ENCODE data around the gene ANKFN1. TPM values are rescaled to one million over a fixed set of nuclear protein-coding genes. Genes with fewer than 3 reads are reported as not detected.
A peak's percentile ranks its signal among the peaks of the same experiment; 100 is the strongest.
"Not testable (repeated sequence)": the region's sequence is repeated elsewhere in the genome, so short reads cannot be mapped to it uniquely, and the experiment has no call there.

The ANKFN1 gene
- total RNA-seq, 2 experiments from 2014 or later: not detected

DNA sequence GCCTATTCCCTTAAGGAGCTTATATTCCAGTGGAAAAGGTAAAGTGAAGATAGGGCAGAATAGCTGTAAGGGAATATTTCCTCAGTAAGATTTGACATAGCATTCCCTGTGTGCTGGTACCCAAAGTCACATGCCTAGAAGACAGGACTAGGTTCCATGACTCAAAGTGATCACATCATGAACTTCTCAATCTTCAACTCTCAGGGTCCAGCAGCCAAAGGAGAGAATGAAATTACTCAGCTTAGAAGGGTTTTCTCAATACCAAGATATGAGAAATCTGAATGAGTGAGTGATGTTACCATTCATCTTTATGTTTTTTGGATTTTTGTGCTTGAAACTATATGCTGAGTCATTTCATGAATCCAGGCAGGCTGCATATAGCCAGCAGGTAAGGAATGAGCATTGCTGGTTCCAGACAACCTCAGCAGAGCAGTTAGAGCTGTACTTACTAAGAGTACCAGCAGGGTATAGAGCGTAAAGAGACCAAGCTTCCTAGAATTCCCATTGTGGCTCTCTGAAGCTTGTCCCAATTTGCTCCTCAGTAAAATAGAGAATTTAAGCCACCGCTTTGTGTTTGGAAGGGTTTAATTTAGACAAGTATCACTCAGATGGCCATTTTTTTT, 91.1 kb downstream of the ANKFN1 start:
- no peaks in the 10 kb centered on the region for H3K36me3 Mint-ChIP-seq
- peaks cover 25% of the 10 kb centered on the region for H3K27me3 Mint-ChIP-seq
- DNase-seq (no peak), ATAC-seq (ENCODE audit: low read depth) (no peak)
- no peaks in the 10 kb centered on the region for H3K9me3 Mint-ChIP-seq
- no peak overlapping the region for H3K27ac Mint-ChIP-seq
- POLR2A ChIA-PET: no interaction called here
- no peaks in the 10 kb centered on the region for H3K4me1 Mint-ChIP-seq
- no peak overlapping the region for H3K4me3 Mint-ChIP-seq

DNA sequence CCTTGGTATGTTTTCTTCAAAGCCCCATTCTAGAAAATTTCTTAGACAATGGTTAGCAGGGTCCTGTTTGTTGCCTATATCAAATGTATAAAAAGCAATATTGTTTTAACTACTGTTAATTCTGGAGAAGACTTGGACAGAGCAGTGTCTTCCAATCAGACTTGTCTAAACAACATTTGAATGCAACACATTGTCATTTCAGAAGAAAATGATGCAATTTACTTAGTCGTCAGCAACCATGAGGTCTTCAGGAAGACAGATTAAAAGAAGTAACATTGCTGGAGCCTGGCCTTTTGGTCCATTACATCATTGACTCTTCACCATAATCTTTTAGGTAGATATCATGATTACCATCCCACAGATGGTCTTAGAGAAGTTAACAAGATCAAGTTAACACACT, 94.5 kb downstream of the ANKFN1 start:
- H3K27ac Mint-ChIP-seq: no peak overlapping the region
- no peak for ATAC-seq (ENCODE audit: low read depth)
- H3K4me3 Mint-ChIP-seq: no peak overlapping the region
- H3K27me3 Mint-ChIP-seq: peaks cover 25% of the 10 kb centered on the region
- DNase-seq: no peak
- H3K4me1 Mint-ChIP-seq: no peaks in the 10 kb centered on the region
- no peaks in the 10 kb centered on the region for H3K36me3 Mint-ChIP-seq
- H3K9me3 Mint-ChIP-seq: no peaks in the 10 kb centered on the region
- POLR2A ChIA-PET: no interaction called here

DNA sequence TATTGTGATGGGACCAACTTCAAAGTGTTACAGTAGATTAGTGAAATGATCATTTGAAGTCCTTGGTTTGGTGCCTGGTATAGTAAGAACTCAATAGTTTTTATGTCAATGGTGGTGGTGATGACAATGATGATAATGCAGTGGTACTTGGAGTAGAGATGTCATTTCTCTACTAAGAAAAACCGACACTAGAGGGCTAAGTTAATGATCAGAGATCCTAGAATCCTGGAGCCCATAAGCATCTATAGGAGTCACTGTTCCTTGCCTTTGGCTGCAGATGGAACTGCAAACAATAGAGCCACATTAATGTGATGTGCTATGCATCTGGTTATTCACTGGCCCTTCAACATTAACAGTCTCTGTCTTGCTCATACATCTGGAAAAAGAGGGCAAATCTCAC, 103.8 kb downstream of the ANKFN1 start:
- Mint-ChIP-seq H3K36me3 (no peaks in the 10 kb centered on the region), H3K9me3 (no peaks in the 10 kb centered on the region), H3K4me3 (no peak overlapping the region), H3K27me3 (peaks cover 4% of the 10 kb centered on the region), H3K27ac (no peak overlapping the region), H3K4me1 (no peaks in the 10 kb centered on the region)
- ATAC-seq (ENCODE audit: low read depth): no peak
- DNase-seq: no peak
- POLR2A ChIA-PET: no interaction called here

DNA sequence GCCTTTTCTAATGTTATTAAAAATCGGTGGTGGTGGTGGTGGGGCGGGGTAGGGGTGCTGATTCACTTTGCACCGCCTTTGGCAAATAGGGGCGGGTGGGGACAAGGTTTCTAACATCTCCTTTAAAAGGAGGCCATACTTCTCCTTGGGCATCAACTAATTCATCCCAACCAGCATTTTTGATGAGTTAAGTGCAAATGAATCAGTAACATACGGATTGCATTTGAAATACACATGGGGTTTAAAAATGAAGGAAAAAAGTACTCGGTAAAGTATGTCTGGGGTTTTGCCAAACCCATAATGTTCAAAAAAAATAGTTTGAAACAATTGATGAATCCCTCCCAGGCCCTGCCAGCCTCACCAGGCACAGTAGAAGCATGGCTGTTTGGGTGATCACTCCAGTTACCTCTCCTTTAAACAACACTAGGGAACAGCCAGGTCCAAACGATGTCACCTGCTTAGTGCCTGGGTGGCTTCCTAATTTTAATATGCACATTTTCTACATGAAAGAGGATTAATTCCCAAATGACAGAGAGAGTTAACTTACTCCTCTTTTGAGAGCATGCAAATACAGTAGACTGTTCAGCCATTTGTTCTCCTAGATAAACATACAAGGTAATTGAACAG, 107.2 kb downstream of the ANKFN1 start:
- H3K9me3 Mint-ChIP-seq: no peaks in the 10 kb centered on the region
- H3K27ac Mint-ChIP-seq: no peak overlapping the region
- POLR2A ChIA-PET: no interaction called here
- DNase-seq (no peak), ATAC-seq (ENCODE audit: low read depth) (no peak)
- no peaks in the 10 kb centered on the region for H3K36me3 Mint-ChIP-seq
- no peak overlapping the region for H3K4me3 Mint-ChIP-seq
- no peaks in the 10 kb centered on the region for H3K4me1 Mint-ChIP-seq
- H3K27me3 Mint-ChIP-seq: peaks cover 2% of the 10 kb centered on the region

DNA sequence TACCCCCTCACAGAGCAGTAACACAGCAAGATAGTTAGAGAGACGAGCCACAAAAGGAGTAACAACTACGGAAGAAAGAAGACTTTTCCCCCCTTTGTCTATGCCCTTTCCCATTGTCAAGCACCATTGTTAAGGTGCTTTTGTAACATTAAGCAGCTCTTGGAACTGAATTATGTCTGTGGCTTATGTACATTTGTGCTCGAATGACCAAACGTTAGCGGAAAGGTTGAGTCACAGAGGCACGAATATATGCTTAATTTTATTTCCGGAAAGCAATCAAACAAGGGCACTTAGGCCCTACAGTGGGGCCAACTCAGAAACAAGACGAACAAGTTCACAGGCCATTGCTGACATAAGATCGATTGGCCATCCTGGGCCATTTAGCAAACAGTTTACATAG, 109.5 kb downstream of the ANKFN1 start:
- ATAC-seq (ENCODE audit: low read depth): no peak
- no peaks in the 10 kb centered on the region for H3K36me3 Mint-ChIP-seq
- no peak overlapping the region for H3K27ac Mint-ChIP-seq
- peaks cover 2% of the 10 kb centered on the region for H3K27me3 Mint-ChIP-seq
- no peaks in the 10 kb centered on the region for H3K9me3 Mint-ChIP-seq
- H3K4me3 Mint-ChIP-seq: no peak overlapping the region
- POLR2A ChIA-PET: no interaction called here
- H3K4me1 Mint-ChIP-seq: no peaks in the 10 kb centered on the region
- no peak for DNase-seq

DNA sequence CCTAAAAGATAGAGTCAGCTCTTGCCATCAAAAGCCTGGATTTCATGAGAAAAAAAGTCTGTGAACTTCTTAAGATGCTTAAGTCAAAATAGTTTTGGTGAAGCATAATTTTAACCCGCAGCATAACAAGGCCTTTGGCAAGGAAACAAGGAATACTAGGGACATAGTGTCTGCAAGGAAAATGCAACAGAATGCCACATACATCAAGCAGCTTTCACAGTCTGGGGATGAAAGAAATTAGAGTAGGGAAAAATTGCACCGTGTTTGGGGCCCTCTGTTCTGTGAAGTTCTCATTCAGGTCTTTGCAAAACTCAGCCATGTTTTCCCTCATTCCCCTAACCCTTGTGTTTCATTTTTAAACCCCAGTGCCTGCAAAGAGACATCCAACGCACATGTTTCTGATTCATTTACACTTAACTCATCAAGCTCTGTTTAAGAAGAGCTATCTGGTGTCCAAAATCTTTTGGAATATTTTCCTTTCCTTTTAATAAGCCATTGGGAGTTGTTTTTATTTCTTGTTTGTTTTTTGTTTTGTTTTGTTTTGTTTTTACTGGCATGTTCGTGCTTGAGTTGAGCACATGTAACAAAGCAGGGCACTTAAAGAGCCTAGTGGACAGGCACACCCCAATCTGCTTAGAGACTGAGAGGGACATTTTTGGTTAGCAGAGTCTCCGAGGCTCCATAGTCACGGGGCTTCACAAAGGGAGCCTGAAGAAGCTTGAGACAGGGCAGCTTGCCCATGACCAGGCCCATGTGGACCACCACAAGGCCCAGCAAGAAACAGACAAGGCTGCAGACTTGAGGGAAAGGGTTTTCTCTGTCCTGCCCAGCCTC, 116.5 kb downstream of the ANKFN1 start:
- ATAC-seq (ENCODE audit: low read depth) (no peak), DNase-seq (no peak)
- Mint-ChIP-seq H3K36me3 (no peaks in the 10 kb centered on the region), H3K4me3 (no peak overlapping the region), H3K27me3 (no peaks in the 10 kb centered on the region), H3K9me3 (no peaks in the 10 kb centered on the region), H3K4me1 (no peaks in the 10 kb centered on the region), H3K27ac (no peak overlapping the region)
- POLR2A ChIA-PET: no interaction called here

DNA sequence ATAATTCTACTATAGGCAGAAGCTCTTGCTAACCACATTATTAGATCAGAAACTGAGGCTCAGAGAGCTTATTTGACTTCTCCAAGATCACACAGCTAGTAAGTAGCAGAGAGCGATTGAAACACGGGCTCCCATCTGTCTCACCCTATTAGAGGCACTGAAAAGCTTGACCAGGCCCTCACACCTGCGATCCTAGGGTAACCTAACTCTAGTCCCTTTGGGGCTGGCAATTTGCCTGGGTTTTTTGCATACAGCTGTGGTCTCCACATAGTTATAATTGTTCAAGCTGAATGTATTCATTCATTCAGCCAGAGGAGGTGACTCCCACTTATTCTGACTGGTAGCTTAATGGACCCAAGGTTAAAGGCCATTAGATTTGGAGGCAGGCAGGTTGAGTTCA, 121.2 kb downstream of the ANKFN1 start:
- no peaks in the 10 kb centered on the region for H3K4me1 Mint-ChIP-seq
- no peak overlapping the region for H3K27ac Mint-ChIP-seq
- H3K9me3 Mint-ChIP-seq: no peaks in the 10 kb centered on the region
- no peak overlapping the region for H3K4me3 Mint-ChIP-seq
- no peaks in the 10 kb centered on the region for H3K27me3 Mint-ChIP-seq
- POLR2A ChIA-PET: no interaction called here
- no peak for ATAC-seq (ENCODE audit: low read depth)
- no peaks in the 10 kb centered on the region for H3K36me3 Mint-ChIP-seq
- no peak for DNase-seq

DNA sequence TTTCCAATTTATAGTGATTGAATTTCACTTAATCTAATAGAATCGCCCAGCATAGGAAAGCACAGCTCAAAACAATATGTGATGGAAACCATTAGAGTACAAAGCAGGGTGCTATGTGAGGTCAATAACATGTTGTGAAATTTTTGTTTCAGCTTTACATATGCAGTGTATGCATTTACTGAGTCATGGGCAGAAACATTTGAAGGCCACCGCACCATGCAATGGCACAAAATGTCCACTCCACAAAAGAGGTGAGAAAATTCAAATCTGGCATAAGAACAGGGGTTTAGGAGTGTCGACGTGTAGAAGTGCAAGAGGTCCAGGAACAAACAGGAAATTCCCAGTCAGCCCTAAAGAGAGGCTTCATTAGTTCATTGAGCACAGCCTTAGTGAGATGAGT, 131.2 kb downstream of the ANKFN1 start:
- H3K36me3 Mint-ChIP-seq: peaks cover 2% of the 10 kb centered on the region
- no peak overlapping the region for H3K4me3 Mint-ChIP-seq
- H3K27ac Mint-ChIP-seq: no peak overlapping the region
- no peak for ATAC-seq (ENCODE audit: low read depth)
- DNase-seq: no peak
- no peaks in the 10 kb centered on the region for H3K9me3 Mint-ChIP-seq
- POLR2A ChIA-PET: no interaction called here
- no peaks in the 10 kb centered on the region for H3K27me3 Mint-ChIP-seq
- H3K4me1 Mint-ChIP-seq: no peaks in the 10 kb centered on the region

DNA sequence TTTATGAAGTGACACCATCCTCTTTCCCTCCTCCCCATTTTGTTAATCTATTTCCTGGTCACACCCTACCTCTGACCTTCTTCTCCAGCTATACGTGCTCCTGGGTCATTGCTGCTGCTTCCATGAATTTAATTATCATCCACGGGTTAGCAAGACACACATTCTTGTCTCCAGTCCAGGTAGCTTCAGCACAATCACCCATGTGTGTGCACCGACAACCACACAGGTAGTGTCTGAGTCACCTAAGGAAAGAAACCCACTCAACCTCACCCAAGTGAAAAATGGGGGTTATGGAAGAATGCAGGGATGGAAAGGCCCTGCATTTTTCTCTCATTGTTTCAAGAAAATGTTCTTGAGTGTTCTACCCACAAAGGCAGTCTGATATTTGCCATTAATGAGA, 135.5 kb downstream of the ANKFN1 start:
- H3K27me3 Mint-ChIP-seq; POLR2A ChIA-PET; H3K27ac Mint-ChIP-seq; H3K9me3 Mint-ChIP-seq; DNase-seq; H3K4me3 Mint-ChIP-seq; H3K36me3 Mint-ChIP-seq; ATAC-seq (ENCODE audit: low read depth): not testable (repeated sequence)
- H3K4me1 Mint-ChIP-seq: peaks cover 12% of the 10 kb centered on the region

DNA sequence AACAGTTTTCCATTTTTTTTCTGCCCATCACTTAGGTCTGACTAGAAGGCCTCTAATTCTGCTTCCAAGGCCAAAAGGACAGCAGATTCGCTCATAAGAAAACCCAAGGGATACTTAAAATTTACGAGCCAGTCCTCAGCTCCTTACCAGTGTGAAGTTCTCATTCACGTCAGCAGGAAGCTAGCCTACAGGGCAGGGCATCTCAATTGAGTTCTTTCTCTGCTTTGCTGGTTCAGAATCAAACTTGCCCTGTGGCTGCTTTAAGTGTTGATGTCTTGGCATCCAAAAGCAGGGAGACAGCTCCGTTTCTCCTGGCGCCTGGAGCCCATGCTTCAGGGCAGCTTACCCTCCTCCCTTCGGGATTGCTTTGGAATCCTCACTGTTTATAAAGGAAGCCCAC, 136.0 kb downstream of the ANKFN1 start:
- DNase-seq: no peak
- no peak overlapping the region for H3K4me3 Mint-ChIP-seq
- peaks cover 12% of the 10 kb centered on the region for H3K4me1 Mint-ChIP-seq
- POLR2A ChIA-PET: no interaction called here
- no peaks in the 10 kb centered on the region for H3K27me3 Mint-ChIP-seq
- no peak overlapping the region for H3K27ac Mint-ChIP-seq
- H3K9me3 Mint-ChIP-seq: peaks cover 5% of the 10 kb centered on the region
- ATAC-seq (ENCODE audit: low read depth): no peak
- H3K36me3 Mint-ChIP-seq: peaks cover 4% of the 10 kb centered on the region

DNA sequence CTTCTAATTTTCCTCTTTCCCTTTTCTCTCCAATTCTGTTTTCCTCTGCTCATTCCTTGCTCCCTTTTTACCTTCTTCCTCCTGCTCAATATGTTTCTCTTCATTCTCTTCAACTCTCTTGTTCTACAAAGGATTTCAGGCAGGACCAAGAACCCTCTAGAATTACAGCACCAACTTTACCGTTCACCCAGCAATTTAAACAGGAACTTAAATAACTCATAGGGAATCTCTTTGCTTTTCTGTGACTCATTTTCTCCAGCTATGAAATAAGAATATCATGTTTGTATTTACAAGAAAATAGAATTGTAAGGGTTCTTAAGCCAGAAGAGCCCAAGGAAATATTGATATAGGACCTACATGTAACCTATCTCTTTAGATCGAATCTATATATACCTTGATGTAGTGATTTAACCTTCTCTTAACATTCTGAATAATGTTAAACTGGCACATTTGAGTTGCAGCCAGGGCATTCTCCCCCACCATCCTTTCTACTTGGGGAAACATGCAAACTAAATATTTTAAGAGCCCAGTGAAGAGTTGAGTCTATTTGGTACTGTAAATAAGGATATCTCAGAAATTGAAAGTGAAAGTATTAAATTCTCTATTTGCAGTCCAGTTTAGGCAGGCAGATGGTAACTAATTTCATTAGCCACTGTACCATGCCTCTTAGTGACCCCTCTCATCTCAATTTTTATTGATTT, 137.0 kb downstream of the ANKFN1 start:
- peak; percentile 50 for ATAC-seq (ENCODE audit: low read depth)
- peaks cover 5% of the 10 kb centered on the region for H3K9me3 Mint-ChIP-seq
- H3K27me3 Mint-ChIP-seq: no peaks in the 10 kb centered on the region
- POLR2A ChIA-PET: no interaction called here
- H3K4me3 Mint-ChIP-seq: peak overlapping the region; percentile 67
- peaks cover 4% of the 10 kb centered on the region for H3K36me3 Mint-ChIP-seq
- no peak for DNase-seq
- peak overlapping the region; percentile 73 for H3K27ac Mint-ChIP-seq
- H3K4me1 Mint-ChIP-seq: peaks cover 12% of the 10 kb centered on the region

DNA sequence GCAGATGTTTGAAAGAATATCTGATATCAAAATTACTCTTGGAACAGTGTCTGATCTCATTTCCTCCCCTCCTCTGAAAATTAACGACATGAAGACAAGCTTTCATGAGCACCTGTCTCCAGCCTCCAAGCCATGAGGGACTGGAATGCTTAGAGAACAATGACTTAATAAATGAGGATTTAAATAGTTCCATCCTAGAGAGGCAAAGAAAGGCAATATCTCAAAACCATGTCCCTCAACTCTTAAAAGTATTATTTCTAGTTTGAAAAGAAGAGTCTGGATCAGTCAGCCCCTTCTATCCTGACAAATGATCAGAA, 137.5 kb downstream of the ANKFN1 start:
- Mint-ChIP-seq H3K27me3 (no peaks in the 10 kb centered on the region), H3K4me3 (peak overlapping the region; percentile 67), H3K9me3 (peaks cover 5% of the 10 kb centered on the region), H3K27ac (peak overlapping the region; percentile 73), H3K4me1 (peaks cover 12% of the 10 kb centered on the region), H3K36me3 (peaks cover 7% of the 10 kb centered on the region)
- POLR2A ChIA-PET: no interaction called here
- ATAC-seq (ENCODE audit: low read depth) (peak; percentile 26), DNase-seq (no peak)

DNA sequence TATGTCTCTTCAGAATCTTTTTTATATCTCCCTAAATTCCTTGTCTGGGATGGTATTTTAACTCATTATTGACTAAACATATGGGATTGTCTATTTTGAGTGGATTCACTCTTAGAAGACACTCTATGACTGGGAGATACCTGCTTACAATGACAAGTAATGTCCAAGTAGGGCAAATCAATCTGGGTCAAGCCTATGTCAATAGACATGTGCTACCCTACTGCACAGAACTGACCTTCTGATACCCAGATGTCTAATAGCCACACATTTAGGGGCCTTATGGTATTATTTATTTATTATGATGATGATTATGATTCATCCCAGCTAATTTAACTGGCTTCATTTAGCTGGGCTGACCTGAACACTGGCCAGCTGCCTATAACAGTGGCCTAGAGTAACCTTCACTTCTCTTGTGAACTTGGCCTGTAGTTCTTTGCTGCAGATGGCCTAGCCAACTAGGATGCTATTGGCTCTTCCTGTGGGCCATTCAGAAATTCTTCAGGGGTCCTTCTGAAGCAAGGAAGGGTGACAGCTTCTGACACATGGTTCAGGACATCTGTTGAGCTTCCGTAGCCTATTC, 138.0 kb downstream of the ANKFN1 start:
- H3K27me3 Mint-ChIP-seq: no peaks in the 10 kb centered on the region
- H3K9me3 Mint-ChIP-seq: peaks cover 5% of the 10 kb centered on the region
- H3K27ac Mint-ChIP-seq: peak overlapping the region; percentile 73
- H3K36me3 Mint-ChIP-seq: peaks cover 7% of the 10 kb centered on the region
- DNase-seq: no peak
- POLR2A ChIA-PET: no interaction called here
- no peak for ATAC-seq (ENCODE audit: low read depth)
- peaks cover 12% of the 10 kb centered on the region for H3K4me1 Mint-ChIP-seq
- H3K4me3 Mint-ChIP-seq: no peak overlapping the region
